Measurements from ENCODE around the gene RHOH. TPM values are rescaled to one million over a fixed set of nuclear protein-coding genes. Genes with fewer than 3 reads are reported as not detected.

Gene RHOH
- total RNA-seq, 1 donor from 2014 or later = not detected

DNA sequence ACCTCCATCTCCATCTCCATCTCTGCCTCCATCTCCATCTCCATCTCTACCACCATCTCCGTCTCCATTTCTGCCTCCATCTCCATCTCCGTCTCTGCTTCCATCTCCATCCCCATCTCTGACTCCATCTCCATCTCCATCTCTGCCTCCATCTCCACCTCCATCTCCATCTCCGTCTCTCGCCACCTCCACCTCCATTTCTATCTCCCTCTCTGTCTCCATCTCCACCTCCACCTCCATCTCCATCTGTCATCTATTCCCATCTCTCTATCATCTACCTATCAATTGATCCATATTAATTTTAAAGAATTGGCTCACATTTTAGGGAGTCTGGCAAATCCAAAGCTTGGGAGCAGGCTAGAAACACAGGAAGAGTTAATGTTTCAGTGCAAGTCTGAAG, 98.7 kb downstream of the RHOH start:
- H3K9me3 Mint-ChIP-seq (ENCODE audit: unreplicated experiment) = no peaks in the 10 kb centered on the region
- FAIRE-seq (no peak), DNase-seq (ENCODE audit: low read depth) (no peak)
- H3K27me3 Mint-ChIP-seq (ENCODE audit: low read depth, unreplicated experiment) = no peaks in the 10 kb centered on the region
- Histone ChIP-seq H4K20me1 (ENCODE audit: insufficient read depth, low read length) (no peaks in the 10 kb centered on the region), H3K9ac (ENCODE audit: low read length) (no peak overlapping the region), H3K27me3 (ENCODE audit: insufficient read depth, low read length) (no peaks in the 10 kb centered on the region), H3K27ac (ENCODE audit: low read depth, low read length) (no peak overlapping the region), H3K36me3 (ENCODE audit: insufficient read depth, low read length) (no peaks in the 10 kb centered on the region), H3K4me1 (ENCODE audit: insufficient read depth, low read length) (no peaks in the 10 kb centered on the region), H3K9me3 (ENCODE audit: insufficient read depth, low read depth, low read length) (peaks cover 7% of the 10 kb centered on the region), H3K4me3 (ENCODE audit: insufficient read depth, low read depth, low read length) (no peak overlapping the region), H3K4me2 (ENCODE audit: low read length) (no peak overlapping the region), H2AFZ (ENCODE audit: low read depth, low read length) (no peak overlapping the region), H3K79me2 (ENCODE audit: insufficient read depth, low read length) (no peaks in the 10 kb centered on the region)
- no peaks in the 10 kb centered on the region for H3K36me3 Mint-ChIP-seq (ENCODE audit: low read depth, unreplicated experiment)
- no peak overlapping the region for H3K27ac Mint-ChIP-seq (ENCODE audit: unreplicated experiment)
- TF ChIP-seq EZH2 (IDR thresholded peaks at IDR 0.05; ENCODE audit: insufficient read depth, low read length) (no peak), CTCF (IDR thresholded peaks at IDR 0.05; ENCODE audit: insufficient read depth, low read depth, low read length) (no peak)
- H3K4me3 Mint-ChIP-seq (ENCODE audit: unreplicated experiment) = no peak overlapping the region
- H3K4me1 Mint-ChIP-seq (ENCODE audit: low read depth, unreplicated experiment) = peaks cover 4% of the 10 kb centered on the region

Other genes starting within 250 kb of the RHOH start
- 49.5 and 55.9 TPM in 2 replicates for gene PDS5A, start 219.1 kb upstream of the RHOH start, total RNA-seq
- 12.1 and 14.5 TPM in 2 replicates for gene N4BP2, start 140.2 kb upstream of the RHOH start, total RNA-seq
- 2.8 and 3.4 TPM in 2 replicates for gene CHRNA9, start 138.3 kb downstream of the RHOH start, total RNA-seq

Data from astrocyte (in vitro differentiated cells and primary cell).